GM21825 (cell line): ENCODE data around the gene GJC3.
"Not testable (repeated sequence)": the region's sequence is repeated elsewhere in the genome, so short reads cannot be mapped to it uniquely, and the experiment has no call there.

Experiments used
- ATAC-seq: cut with Tn5 transposase; IDR thresholded peaks from one replicate; pipeline ENCODE4 v1.9.1; 2021; ENCODE audit warnings: mild to moderate bottlenecking, moderate library complexity; ENCODE audit not compliant: unreplicated experiment

The GJC3 gene

DNA sequence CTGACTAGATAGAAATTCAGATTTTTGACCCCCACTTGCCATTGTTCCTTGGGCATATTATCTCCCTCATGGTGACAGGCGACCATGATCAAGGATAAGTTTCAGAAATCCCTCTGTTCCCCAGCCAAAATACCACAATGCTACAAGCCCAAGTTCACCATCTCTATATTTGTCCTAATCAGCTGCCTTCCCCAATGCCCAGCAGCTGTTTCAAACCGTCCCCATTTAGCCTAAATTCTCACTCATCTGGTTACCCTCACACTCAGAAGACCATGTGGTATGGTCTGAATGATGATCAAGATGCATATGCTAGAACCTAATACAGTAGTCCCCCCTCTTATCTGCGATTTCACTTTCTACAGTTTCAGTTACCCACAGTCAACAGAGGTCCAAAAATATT, 956 bp upstream of the GJC3 start:
- no peak for ATAC-seq

DNA sequence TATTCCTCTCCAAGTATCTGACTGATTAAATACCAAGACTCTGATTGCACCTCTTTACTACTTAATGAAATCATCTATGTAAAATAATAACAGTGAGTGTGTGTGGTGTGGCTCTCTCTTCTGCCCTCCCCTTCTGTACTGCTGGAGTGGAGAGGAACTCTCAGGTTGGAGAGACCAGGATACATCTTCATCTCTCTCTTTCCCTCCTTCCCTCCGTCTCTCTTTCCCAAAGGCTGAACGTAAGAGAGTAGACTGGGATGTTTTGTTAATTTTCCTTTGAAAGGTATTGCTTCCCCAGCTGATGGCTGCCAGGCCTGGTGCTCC, 272 bp upstream of the GJC3 start:
- ATAC-seq, result no peak

DNA sequence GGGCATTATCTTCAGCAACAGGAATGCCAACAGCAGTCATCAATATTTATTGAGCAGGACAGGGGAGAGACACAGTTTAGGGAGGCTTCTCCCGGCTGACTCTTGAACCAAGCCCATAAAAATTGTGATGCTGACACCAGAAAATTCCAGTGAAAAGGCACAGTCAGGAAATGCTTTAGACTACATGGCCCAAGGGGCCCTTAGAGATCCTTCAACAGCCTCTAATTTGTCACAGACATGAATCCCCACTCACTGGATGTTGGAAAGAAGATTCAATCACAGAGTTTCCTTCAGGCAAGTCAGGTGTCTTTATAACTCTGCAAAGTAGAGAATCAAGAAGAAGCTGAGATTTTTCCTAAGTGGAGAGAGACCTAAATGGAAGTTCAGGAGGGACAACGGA, 1.2 kb downstream of the GJC3 start:
- ATAC-seq, result no peak

DNA sequence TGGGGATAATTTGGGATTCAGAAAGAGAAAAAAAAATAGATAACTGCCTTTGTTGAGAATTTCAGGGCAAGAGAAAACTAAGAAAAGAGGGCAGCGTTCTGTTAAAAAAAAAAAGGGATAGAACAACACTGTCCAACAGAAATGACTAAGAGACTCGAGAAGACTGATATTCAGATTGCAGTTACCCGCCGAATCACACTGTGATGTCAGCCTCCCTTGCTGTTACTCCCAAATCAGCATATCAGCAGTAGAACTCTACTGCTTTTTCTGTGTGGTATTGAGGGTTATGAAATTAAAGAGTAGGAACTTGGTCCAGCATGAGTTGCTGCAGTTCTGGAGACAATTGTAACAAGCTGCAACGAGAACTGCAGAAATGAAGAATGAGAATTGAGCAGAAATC, 1.9 kb downstream of the GJC3 start:
- no peak for ATAC-seq

DNA sequence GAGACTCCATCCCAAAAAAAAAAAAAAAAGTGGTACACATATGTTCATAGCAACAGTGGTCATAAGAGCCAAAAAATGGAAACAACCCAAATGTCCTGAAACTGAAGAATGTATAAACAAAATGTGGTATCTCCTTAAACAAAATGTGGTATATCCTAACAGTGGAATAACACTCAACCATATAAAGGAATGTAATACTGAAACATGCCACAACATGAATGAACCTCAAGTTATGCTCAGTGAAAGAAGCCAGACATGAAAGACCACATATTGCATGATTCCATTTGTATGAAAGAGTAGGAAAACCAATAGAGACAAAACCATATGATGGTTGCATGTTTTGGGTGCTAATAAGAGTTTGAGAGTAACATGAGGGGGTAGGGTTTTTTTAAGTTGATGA, 3.1 kb downstream of the GJC3 start:
- no peak for ATAC-seq

DNA sequence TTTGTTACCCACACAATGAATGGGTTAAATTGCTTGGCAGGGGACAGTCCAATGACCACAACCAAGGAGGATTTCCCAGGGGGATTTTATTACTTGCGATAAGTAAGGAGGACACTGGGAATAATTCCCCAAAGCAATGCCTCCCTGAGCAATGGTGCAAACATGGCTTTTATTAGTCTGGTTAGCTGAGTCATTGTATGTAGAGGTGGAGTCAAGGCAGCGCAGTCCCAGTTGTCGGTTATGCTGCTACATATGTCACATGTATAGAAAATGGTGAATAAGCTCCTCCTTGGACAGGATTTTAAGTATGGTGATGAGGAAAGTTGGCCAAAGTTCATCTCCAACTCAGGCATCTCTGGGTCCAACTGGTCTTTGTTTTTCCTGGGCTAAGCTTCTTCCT, 6.2 kb downstream of the GJC3 start:
- no peak for ATAC-seq

DNA sequence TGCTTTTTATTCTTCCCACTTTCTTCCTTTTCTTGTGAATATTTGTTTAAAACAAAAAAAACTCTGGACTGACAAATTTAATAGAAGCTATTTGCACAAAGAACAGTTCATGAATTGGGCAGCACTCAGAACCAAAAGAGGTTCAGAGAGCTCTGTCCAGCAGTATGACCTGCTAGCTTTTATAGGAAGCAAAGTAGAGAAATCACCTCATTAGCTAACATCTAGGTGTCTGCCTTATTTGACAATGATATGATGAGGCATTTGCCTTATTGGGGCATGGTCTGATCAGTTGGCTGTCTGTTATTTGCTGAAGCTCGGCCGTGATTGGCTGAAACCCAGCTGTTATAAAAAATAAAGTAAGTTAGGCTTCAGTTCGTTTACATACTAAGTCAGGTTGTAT, 9.3 kb downstream of the GJC3 start:
- no peak for ATAC-seq

DNA sequence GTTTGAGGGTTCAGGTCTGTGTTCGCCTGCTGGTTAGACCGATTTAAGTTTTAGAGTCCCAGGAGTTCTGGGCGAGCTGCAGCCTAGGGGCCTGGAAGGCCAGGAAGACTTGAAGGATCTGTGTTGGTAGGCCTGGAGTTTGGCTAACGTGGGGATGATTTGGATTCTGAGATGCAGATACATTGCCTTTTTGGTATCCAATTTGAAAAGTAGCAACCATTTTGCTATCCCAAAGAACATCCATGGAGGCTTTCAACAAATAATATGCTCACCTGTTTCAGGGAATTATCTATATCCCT, 9.7 kb downstream of the GJC3 start:
- no peak for ATAC-seq

DNA sequence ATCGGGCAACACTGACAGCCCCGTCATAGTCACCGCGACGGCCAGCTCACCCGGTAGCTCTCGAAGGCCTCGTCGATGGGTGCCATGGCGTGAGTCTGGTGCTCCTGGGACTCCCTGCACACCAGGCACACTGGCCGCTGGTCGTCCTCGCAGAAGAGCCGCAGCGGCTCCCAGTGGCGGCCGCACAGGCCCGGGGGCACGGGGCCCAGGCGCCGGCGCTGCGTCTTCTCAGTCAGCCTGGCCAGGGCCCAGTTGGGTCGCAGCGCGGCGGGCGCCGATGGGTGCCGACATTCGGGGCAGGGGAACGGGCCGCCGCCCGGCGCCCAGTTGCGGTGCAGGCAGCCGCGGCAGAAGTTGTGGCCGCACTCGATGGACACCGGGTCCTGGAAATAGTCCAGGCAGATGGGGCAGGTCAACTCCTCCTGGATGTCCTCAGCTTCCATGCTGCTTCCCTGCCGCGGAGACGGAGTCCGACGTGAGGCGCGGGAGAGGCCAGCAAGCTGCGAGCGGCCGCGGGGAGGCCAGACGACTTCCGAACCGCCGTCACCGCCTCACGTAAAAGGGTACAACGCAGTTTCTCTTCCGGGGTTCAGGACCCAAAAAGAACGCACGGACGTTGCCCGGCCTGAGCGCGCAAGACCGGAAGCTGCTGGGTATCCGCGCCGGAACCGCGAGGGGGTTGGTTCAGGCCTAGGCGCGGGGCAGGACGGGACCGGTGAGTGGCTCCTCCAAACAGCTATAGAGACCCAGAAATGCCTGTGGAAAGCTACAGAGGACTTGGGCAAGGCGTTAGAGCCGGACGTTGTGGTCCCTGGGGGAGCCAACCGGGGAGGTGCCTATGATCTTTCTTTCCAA, 10.2 kb downstream of the GJC3 start, which contains the start of gene TRIM4:
Gene TRIM4, minus strand, starts transcription at position 572 of the 855 bp plus-strand sequence. Its CDS starts 129 bp downstream, at position 443.
- ATAC-seq, result peak; percentile 93

DNA sequence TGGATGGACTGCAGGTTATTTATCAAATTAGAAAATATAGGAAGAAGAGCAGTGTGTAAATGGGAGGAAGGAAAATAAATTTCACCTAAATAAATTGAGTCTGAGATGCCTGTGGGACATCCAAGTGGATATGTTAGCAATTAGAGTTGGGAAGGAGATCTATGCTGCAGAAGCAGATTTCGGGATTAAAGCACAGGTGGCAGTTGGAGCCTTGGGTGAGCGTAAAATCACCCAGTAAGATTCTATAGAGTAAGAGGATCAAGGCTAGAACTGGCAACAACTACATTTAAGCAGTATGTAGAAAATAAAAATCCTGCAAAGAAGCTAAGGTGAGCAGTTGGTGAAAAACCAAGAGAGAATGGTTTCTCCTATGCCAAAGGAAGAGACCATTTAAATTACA, 18.4 kb downstream of the GJC3 start:
- ATAC-seq, result no peak

DNA sequence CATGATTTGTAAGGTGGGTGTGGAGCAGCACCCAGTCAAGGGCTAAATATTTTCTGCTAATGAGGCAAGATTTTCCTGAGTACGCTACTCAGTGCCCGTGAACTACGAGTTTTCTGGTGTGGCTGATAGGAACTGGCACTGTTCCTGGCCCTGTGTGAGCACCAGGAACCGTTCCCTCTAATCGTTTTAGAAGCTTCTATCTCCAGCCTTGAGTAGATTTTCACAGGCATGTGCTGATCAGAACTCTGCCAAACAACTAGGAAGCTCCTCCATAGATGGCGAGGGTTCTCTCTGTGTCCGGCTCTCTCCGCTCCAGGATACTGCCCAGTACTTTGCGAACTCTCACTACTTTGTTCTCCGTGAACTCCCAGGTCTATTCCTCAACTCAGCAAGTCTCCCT, 27.8 kb downstream of the GJC3 start:
- no peak for ATAC-seq

DNA sequence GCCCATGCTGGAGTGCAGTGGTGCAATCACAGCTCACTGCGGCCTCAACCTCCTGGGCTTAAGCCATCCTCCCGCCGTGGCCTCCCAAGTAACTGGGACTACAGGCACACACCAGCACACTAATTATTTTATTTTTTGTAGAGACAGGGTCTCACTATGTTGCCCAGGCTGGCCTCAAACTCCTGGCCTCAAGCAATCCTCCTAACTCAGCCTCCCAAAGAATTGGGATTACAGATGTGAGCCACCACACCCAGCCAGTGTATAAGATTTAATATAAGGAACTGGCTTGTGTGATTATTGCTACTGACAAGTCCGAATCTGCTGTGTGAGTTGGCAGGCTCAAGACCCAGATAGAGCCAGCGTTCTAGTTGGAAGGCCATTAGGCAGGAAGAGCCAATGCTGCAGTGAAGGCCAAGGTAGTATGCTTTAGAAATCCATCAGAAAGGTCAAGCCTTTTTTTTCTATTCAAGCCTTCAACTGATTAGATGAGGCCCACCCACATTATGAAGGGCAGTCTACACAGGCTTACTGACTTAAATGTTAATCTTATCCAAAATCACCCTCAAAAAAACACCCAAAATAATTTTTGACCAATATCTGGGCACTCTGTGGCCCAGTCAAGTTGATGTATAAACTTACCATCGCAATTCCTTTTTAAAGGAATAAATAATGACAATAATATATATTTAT, 29.4 kb downstream of the GJC3 start:
- no peak for ATAC-seq

DNA sequence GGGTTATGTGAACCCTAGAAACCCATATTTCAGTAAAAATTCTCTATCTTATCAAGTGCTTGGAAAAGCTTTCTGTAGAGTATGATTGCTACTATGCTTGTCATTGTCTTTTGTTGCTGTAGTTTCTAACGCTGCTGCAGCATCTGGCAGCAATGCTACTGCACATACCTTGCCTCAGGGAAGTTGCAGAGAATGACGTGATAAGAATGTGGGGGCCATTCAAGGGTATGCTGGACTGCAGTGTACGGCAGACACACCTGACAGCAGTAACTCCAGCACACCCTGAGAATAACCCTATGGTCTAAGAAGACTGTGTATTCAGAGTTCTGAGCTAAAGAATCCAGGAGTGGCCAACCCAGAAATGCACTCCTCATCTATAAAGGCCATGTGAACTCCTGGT, 30.6 kb downstream of the GJC3 start:
- no peak for ATAC-seq

DNA sequence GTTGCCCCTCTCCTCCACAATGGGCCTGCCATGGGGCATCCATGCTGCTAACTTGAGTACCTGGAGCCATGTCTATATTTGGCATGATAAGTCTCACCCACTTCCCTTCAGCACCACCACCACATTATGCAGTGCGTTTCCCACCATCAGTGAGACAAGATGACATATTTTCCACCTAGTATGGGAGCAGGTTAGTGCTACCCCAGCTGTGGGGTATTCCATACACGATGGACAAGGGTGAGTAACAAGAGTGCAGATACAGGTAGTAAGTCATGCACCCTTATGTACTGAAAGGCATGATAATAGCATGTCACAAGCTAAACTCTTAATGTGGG, 31.4 kb downstream of the GJC3 start:
- ATAC-seq, result no peak

DNA sequence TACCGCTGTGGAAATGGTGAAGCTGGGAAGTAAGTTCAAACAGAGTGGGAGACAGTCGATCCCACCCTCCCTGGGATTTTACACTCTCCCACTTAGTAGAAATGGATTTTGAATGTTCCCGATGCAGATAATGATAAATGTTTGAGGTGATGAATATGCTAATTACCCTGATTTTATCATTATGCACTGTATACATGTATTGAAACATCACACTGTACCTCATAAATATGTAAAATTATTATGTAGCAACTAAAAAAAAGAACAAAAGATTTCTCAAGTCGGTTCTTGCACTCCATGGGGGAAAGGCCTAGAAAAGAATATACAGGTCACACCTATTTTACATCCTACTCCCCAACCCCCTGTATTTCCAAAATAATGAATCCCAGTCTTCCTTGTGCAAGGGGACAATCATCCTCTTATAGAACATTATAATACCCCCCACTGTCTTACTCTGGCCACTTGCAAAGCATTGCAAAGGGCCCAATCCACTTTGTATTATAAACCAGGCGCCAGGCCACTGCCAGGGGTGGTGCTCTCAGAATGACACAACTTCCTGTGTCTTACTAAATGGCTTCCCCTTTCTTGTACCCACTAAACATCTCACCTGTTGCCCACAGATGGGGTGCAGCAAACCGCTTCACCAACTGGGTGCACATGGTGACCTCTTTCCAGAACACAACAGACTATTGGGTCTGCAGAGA, 31.9 kb downstream of the GJC3 start:
- no peak for ATAC-seq

DNA sequence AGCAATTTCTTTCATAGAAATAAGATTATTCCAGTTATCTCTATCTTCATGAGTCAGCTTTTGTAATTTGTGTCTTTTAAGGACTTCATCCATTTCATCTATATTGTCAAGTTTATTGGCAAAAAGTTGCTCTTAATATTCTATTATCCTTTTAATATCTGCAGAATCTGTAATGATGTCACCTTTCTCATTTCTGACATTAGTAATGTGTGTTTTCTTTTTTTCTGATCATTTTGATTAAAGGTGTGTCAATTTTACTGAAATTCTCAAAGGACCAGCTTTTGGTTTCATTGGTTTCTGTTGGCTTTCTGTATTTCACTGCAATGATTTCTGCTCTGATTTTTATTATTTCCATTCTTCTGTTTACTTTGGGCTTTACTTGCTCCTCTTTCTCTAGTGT, 34.7 kb downstream of the GJC3 start:
- ATAC-seq, result no peak

DNA sequence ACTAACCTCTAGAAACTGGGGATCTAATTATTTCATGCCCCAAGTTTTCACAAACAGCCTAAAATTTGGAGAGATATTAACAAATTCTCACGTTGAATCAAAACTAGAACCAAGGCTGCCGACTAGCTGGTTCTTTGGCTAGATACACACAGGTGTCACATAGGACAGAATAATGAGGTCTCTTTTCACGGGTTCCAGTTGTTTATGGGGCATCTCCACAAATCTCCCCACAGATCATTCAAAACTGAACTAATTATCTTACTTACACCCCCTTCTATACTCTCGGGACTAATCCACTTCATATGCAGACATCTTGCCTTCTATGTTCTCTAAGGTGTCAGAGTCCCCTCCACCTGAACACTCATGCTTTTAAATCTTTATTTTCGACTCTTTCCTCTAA, 36.1 kb downstream of the GJC3 start:
- ATAC-seq, result no peak

DNA sequence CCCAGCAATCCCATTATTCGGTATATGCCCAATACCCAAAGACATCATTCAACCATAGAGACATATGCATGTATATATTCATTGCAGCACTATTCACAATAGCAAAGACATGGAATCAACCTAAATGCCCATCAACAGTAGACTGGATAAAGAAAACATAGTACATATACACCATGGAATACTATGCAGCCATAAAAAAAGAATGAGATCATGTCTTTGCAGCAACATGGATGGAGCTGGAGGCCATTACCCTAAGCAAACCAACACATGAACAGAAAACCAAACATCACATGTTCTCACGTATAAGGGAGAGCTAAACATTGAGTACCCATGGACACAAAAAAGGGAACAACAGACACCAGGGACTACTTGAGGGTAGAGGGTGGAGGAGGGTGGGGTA, 39.1 kb downstream of the GJC3 start:
- not testable (repeated sequence) for ATAC-seq

DNA sequence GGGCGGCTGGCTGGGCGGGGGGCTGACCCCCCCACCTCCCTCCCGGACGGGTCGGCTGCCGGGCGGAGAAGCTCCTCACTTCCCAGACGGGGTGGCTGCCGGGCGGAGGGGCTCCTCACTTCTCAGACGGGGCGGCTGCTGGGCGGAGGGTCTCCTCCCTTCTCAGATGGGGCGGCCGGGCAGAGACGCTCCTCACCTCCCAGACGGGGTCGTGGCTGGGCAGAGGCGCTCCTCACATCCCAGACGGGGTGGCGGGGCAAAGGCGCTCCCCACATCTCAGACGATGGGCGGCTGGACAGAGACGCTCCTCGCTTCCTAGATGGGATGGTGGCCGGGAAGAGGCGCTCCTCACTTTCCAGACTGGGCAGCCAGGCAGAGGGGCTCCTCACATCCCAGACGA, 41.1 kb downstream of the GJC3 start:
- ATAC-seq, result not testable (repeated sequence)

DNA sequence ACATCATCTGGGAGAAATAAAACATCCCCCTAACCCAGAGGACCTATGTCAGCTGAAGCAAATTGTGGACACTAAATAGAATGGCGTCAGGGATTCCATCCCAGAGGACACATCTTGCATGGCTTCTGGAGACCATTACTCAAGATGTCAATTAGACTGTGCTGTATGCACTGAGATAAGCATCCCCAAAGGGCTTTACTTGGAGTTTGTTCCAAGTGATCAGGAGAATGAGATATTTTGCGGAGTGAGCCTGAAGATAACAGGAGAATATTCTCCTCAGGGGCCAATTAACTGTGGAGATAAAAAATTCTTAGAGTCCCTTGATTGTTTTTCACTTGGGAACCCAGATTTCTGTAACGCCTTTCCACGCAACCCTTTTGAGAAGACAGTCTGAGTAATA, 48.0 kb downstream of the GJC3 start:
- ATAC-seq, result no peak

DNA sequence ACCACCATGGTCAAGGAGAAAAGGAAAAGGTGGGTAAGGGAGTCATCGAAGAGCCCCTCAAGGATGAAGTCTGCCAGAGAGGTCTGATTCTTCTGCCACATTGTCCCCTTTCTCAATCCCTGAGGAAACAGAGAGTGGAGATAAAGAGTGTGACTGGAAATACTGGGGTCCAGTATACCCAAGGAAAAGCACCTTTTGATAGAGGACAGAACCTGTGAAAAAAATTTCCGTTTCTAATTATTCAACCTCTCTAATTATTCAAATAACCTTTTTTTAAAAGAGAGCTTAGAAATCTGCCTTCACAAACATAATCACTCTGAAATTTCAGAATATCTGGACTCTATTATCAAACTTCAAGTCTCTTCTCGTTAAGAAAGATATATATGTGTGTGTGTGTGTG, 52.5 kb downstream of the GJC3 start, which contains the start of gene OR2AE1:
Gene OR2AE1, minus strand, starts transcription at position 101 of the 400 bp plus-strand sequence. Its CDS starts 0 bp downstream, at position 101.
- no peak for ATAC-seq

DNA sequence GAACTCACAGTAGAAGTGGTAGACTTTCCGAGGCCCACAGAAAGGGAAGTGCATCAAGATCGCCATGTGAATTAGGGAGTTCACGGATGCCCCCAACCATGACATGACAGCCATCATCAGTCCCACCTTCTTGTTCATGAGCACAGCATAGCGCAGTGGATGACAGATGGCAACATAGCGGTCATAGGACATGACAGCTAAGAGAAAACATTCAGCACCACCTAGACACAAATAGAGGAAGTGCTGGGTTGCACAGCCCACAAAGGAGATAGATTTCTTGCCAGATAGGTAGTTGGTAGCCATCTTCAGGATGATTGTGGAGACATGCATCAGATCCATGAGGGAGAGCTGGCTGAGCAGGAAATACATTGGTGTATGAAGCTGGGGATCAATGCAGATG, 52.9 kb downstream of the GJC3 start:
- no peak for ATAC-seq
